Measurements from ENCODE around the gene TRAIP. TPM values are rescaled to one million over a fixed set of nuclear protein-coding genes. Genes with fewer than 3 reads are reported as not detected.

TRAIP gene
- polyA plus RNA-seq, 1 donor from 2014 or later = 7.6 TPM

GRCh38 chr3:49780080-49780974, 76.0 kb downstream of the TRAIP start:
- peak overlapping the region; percentile 27 for H3K9ac ChIP-seq (ENCODE audit: low read length)

More at GRCh38 chr3:49780080-49780974, 76.0 kb downstream of the TRAIP start:
- no peaks in the 10 kb centered on the region for H3K27me3 ChIP-seq (ENCODE audit: insufficient read depth, low read depth, low read length)
- TF ChIP-seq EZH2 (IDR thresholded peaks at IDR 0.05; ENCODE audit: borderline replicate concordance, insufficient read depth, low read length, poor library complexity, severe bottlenecking) (no peak), SMC3 (conservative IDR thresholded peaks at IDR 0.05; ENCODE audit: poor library complexity) (no peak), POLR2AphosphoS5 (IDR thresholded peaks at IDR 0.05) (no peak), CTCF (IDR thresholded peaks at IDR 0.05; ENCODE audit: poor library complexity, severe bottlenecking) (no peak), RAD21 (conservative IDR thresholded peaks at IDR 0.05) (no peak), MXI1 (conservative IDR thresholded peaks at IDR 0.05; ENCODE audit: poor library complexity, severe bottlenecking) (no peak), REST (IDR thresholded peaks at IDR 0.05; ENCODE audit: borderline replicate concordance) (no peak), EP300 (conservative IDR thresholded peaks at IDR 0.05; ENCODE audit: poor library complexity, severe bottlenecking) (no peak), TAF1 (IDR thresholded peaks at IDR 0.05; ENCODE audit: low read depth) (no peak)
- H3K27ac ChIP-seq (ENCODE audit: low read length) = no peak overlapping the region
- no peaks in the 10 kb centered on the region for H3K9me3 ChIP-seq (ENCODE audit: low read length)
- H4K20me1 ChIP-seq (ENCODE audit: insufficient read depth) = peaks cover 4% of the 10 kb centered on the region
- no peaks in the 10 kb centered on the region for H3K9me2 ChIP-seq (ENCODE audit: insufficient read depth, low read length)
- no peaks in the 10 kb centered on the region for H3F3A ChIP-seq (ENCODE audit: insufficient read depth, low read length, poor library complexity, severe bottlenecking)
- peak overlapping the region; percentile 49 for H3K4me3 ChIP-seq (ENCODE audit: low read length)
- H3K36me3 ChIP-seq (ENCODE audit: insufficient read depth, low read length) = no peaks in the 10 kb centered on the region
- H2AFZ ChIP-seq (ENCODE audit: low read depth, low read length) = no peak overlapping the region
- no peak overlapping the region for H3K4me2 ChIP-seq (ENCODE audit: low read length)
- H3K79me2 ChIP-seq (replicated peaks; ENCODE audit: insufficient read depth, low read length) = peaks cover 82% of the 10 kb centered on the region
